HL-60 (cell line): ENCODE data around the gene PHB1.
"Not testable (repeated sequence)": the region's sequence is repeated elsewhere in the genome, so short reads cannot be mapped to it uniquely, and the experiment has no call there.

ENCODE experiments used
- DNase-seq, 2 experiments: peaks; one replicate each; pipeline ENCODE4 v3.0.0-alpha.2; 2010 to 2020; ENCODE audit warnings: low read depth in 1 of 2, low spot score in 1 of 2
- H3K27ac ChIP-seq: fragments of 250-450 bp; sonication (Bioruptor Pico); replicated peaks from 2 replicates; pipeline ENCODE4 v1.5.1; 2020; ENCODE audit warnings: mild to moderate bottlenecking, moderate library complexity
- H3K27me3 ChIP-seq: fragments of 250-450 bp; sonication (Bioruptor Pico); 2 replicates; pipeline ENCODE4 v1.5.1; 2021; ENCODE audit warnings: mild to moderate bottlenecking, moderate library complexity; ENCODE audit not compliant: insufficient read depth, poor library complexity, severe bottlenecking
- H3K4me3 ChIP-seq: replicated peaks from 2 replicates; pipeline ENCODE4 v1.5.1; 2011; ENCODE audit warnings: mild to moderate bottlenecking, control low read depth, low read length; ENCODE audit not compliant: insufficient read depth
- CTCF ChIP-seq: IDR thresholded peaks from one replicate; pipeline ENCODE4 v1.5.1; 2011; ENCODE audit warnings: low read length, control low read depth, inconsistent platforms; ENCODE audit not compliant: insufficient read depth
- GABPA ChIP-seq: IDR thresholded peaks from 2 replicates; pipeline ENCODE4 v1.6.1; 2012; ENCODE audit warnings: low read depth
- POLR2AphosphoS5 ChIP-seq: IDR thresholded peaks from 2 replicates; pipeline ENCODE4 v1.6.1; 2012; ENCODE audit warnings: low read depth
- SPI1 ChIP-seq: IDR thresholded peaks from 2 replicates; pipeline ENCODE4 v1.6.1; 2012; ENCODE audit warnings: low read depth, mild to moderate bottlenecking, borderline replicate concordance
- TF ChIP-seq, protein P1 (sequence below): IDR thresholded peaks from 2 replicates; pipeline ENCODE4 v1.6.1; 2012; ENCODE audit warnings: low read depth; ENCODE audit not compliant: insufficient replicate concordance

PHB1 gene

GRCh38 chr17:49365667-49366066 is 49.0 kb downstream of the PHB1 start:
- DNase-seq: peak in 1 of 2 experiments; percentile 69
- no peak overlapping the region for H3K4me3 ChIP-seq
- no peak for TF ChIP-seq GABPA
- TF ChIP-seq SPI1: no peak
- no peak for TF ChIP-seq CTCF
- TF ChIP-seq, protein P1, sequence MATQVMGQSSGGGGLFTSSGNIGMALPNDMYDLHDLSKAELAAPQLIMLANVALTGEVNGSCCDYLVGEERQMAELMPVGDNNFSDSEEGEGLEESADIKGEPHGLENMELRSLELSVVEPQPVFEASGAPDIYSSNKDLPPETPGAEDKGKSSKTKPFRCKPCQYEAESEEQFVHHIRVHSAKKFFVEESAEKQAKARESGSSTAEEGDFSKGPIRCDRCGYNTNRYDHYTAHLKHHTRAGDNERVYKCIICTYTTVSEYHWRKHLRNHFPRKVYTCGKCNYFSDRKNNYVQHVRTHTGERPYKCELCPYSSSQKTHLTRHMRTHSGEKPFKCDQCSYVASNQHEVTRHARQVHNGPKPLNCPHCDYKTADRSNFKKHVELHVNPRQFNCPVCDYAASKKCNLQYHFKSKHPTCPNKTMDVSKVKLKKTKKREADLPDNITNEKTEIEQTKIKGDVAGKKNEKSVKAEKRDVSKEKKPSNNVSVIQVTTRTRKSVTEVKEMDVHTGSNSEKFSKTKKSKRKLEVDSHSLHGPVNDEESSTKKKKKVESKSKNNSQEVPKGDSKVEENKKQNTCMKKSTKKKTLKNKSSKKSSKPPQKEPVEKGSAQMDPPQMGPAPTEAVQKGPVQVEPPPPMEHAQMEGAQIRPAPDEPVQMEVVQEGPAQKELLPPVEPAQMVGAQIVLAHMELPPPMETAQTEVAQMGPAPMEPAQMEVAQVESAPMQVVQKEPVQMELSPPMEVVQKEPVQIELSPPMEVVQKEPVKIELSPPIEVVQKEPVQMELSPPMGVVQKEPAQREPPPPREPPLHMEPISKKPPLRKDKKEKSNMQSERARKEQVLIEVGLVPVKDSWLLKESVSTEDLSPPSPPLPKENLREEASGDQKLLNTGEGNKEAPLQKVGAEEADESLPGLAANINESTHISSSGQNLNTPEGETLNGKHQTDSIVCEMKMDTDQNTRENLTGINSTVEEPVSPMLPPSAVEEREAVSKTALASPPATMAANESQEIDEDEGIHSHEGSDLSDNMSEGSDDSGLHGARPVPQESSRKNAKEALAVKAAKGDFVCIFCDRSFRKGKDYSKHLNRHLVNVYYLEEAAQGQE: no peak
- no peak for TF ChIP-seq POLR2AphosphoS5

GRCh38 chr17:49365126-49365525 is 49.6 kb downstream of the PHB1 start:
- H3K27me3 ChIP-seq, H3K27ac ChIP-seq, H3K4me3 ChIP-seq, DNase-seq: not testable (repeated sequence)

More at GRCh38 chr17:49365667-49366066, 49.0 kb downstream of the PHB1 start:
- Histone ChIP-seq H3K27me3 (no peaks in the 10 kb centered on the region), H3K27ac (no peak overlapping the region)

- Histone ChIP-seq H3K27ac (no peak overlapping the region), H3K27me3 (no peaks in the 10 kb centered on the region), H3K4me3 (no peak overlapping the region)
- peak in 1 of 2 experiments; percentile 5 for DNase-seq
- TF ChIP-seq, protein P1: no peak
- TF ChIP-seq GABPA (no peak), POLR2AphosphoS5 (no peak), CTCF (no peak), SPI1 (no peak)
Observed at GRCh38 chr17:49364119-49364518, 50.6 kb downstream of the PHB1 start.

DNA sequence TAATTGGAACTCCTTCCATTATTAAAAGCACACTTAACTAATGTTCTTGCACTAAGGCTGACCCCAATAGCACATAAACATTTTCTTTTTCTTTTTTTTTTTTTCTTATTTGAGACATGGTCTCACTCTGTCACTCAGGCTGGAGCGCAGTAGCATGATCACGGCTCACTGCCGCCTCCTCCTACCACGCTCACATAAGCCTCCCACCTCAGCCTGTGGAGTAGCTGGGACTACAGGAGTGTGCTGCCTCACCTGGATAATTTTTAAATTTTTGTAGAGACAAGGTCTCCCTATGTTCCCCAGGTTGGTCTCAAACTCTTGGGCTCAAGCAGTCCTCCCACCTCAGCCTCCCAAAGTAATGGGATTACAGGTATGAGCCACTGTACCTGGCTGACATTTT is 51.4 kb downstream of the PHB1 start:
- no peak overlapping the region for H3K27ac ChIP-seq
- DNase-seq: no peak
- H3K4me3 ChIP-seq: no peak overlapping the region
- no peaks in the 10 kb centered on the region for H3K27me3 ChIP-seq
- TF ChIP-seq GABPA (no peak), CTCF (no peak), SPI1 (no peak)
